Gastrocnemius medialis (tissue), 4 donors: ENCODE data around the gene PPIG.

Experiments
- POLR2A ChIP-seq, 2 donors: fragments of 450-650 bp; IDR thresholded peaks; one replicate each; pipeline ENCODE4 v1.6.1; 2017; ENCODE audit warnings: antibody characterized with exemption in 2 of 2, mild to moderate bottlenecking in 2 of 2, moderate library complexity in 2 of 2
- TF ChIP-seq, protein P1 (sequence below), 5 experiments: fragments of 450-650 bp in 3 of 5; fragments of 200-600 bp in 2 of 5; sonication (generic) in 2 of 5; IDR thresholded peaks in 4 of 5; conservative IDR thresholded peaks in 1 of 5; 1 replicate in 4 of 5; 2 replicates in 1 of 5; pipeline ENCODE4 v1.5.1; 2016 to 2019; ENCODE audit warnings: antibody characterized with exemption in 5 of 5, mild to moderate bottlenecking in 3 of 5, moderate library complexity in 3 of 5

DNA sequence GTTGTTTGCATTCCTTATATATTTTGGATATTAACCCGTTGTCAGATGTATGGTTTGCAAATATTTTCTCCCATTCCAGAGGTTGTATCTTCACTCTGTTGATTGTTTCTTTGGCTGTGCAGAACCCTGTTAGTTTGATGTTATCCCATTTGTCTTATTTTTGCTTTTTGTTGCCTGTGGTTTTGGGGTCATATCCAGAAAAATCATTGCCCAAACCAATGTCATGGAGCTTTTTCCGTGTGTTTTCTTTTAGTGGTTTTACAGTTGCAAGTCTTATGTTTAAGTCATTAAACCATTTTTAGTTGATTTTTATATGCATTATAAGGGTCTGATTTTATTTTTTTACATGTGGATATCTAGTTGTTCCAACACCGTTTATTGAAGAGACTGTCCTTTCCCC is 35.8 kb downstream of the PPIG start:
- TF ChIP-seq, protein P1, sequence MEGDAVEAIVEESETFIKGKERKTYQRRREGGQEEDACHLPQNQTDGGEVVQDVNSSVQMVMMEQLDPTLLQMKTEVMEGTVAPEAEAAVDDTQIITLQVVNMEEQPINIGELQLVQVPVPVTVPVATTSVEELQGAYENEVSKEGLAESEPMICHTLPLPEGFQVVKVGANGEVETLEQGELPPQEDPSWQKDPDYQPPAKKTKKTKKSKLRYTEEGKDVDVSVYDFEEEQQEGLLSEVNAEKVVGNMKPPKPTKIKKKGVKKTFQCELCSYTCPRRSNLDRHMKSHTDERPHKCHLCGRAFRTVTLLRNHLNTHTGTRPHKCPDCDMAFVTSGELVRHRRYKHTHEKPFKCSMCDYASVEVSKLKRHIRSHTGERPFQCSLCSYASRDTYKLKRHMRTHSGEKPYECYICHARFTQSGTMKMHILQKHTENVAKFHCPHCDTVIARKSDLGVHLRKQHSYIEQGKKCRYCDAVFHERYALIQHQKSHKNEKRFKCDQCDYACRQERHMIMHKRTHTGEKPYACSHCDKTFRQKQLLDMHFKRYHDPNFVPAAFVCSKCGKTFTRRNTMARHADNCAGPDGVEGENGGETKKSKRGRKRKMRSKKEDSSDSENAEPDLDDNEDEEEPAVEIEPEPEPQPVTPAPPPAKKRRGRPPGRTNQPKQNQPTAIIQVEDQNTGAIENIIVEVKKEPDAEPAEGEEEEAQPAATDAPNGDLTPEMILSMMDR (IDR thresholded peaks at IDR 0.05 in 4 of 5, conservative IDR thresholded peaks at IDR 0.05 in 1 of 5) = no peak
- TF ChIP-seq POLR2A (IDR thresholded peaks at IDR 0.05) = no peak
